Stomach (tissue), 9 donors: ENCODE results near the gene ILDR2. TPM values are rescaled to one million over a fixed set of nuclear protein-coding genes. Genes with fewer than 3 reads are reported as not detected.

Experiments
- DNase-seq, 2 donors: peaks; one replicate each; pipeline versions ENCODE4 v3.0.0 to v3.0.0-alpha.2; 2013 to 2019
- H3K27ac ChIP-seq, 5 donors: fragments of 200-600 bp in 4 of 5; sonication (generic) in 4 of 5; one replicate each; pipeline ENCODE4 v1.5.1; 2013 to 2019; ENCODE audit warnings: mild to moderate bottlenecking in 1 of 5, moderate library complexity in 1 of 5
- H3K27me3 ChIP-seq, 3 donors: fragments of 200-600 bp; sonication (generic); one replicate each; pipeline ENCODE4 v1.5.1; 2017 to 2019; ENCODE audit warnings: mixed run types in 1 of 3
- H3K36me3 ChIP-seq, 4 donors: fragments of 200-600 bp; sonication (generic); 1 replicate in 3 of 4; 2 replicates in 1 of 4; pipeline ENCODE4 v1.5.1; 2016 to 2019
- H3K4me1 ChIP-seq, 4 donors: fragments of 200-600 bp; sonication (generic); one replicate each; pipeline ENCODE4 v1.5.1; 2016 to 2019
- H3K4me3 ChIP-seq, 4 donors: fragments of 200-600 bp; sonication (generic) in 3 of 4; one replicate each; pipeline ENCODE4 v1.5.1; 2016 to 2019; ENCODE audit warnings: mild to moderate bottlenecking in 1 of 4
- H3K9me3 ChIP-seq, 4 donors: fragments of 200-600 bp; sonication (generic); one replicate each; pipeline ENCODE4 v1.5.1; 2016 to 2019
- CTCF ChIP-seq, 7 experiments: fragments of 450-650 bp in 4 of 7; fragments of 200-600 bp in 3 of 7; sonication (generic) in 3 of 7; IDR thresholded peaks; one replicate each; pipeline ENCODE4 v1.5.1; 2016 to 2019; ENCODE audit warnings: antibody characterized with exemption in 7 of 7, control low read depth in 2 of 7, mild to moderate bottlenecking in 1 of 7
- EP300 ChIP-seq: sonication (generic); formaldehyde crosslinking; IDR thresholded peaks from one replicate; pipeline ENCODE4 v1.6.1; 2017; ENCODE audit warnings: antibody characterized with exemption
- POLR2A ChIP-seq, 4 donors: fragments of 450-650 bp; IDR thresholded peaks; one replicate each; pipeline ENCODE4 v1.6.1; 2016; ENCODE audit warnings: antibody characterized with exemption in 4 of 4, control low read depth in 2 of 4, mild to moderate bottlenecking in 1 of 4, moderate library complexity in 1 of 4
- POLR2AphosphoS5 ChIP-seq, 3 donors: sonication (generic); formaldehyde crosslinking; IDR thresholded peaks; one replicate each; pipeline ENCODE4 v1.6.1; 2016; ENCODE audit warnings: antibody characterized with exemption in 3 of 3
- WGBS, 5 donors: extraction: QIAGEN DNeasy Blood & Tissue Kit in 3 of 5; methylation state at CpG; one replicate each; pipeline versions ENCODE4 v1.1.5 to v1.1.7; 2013 to 2018; 5-methylcytosine and 5-hydroxymethylcytosine counted together
- intact Hi-C: fragments of 100-400 bp; cut with DNase I; formaldehyde crosslinking; loops from one replicate; pipeline ENCODE4 v1.15.1; 2023; ENCODE audit warnings: low total_unique reads
- polyA plus RNA-seq, 3 donors: library from polyadenylated mRNA; stranded (reverse); fragments of 200-250 nt; gene quantifications; one replicate each; pipeline ENCODE4 v1.2.3, GENCODE V29; 2013
- total RNA-seq, 5 donors: library from RNA; depleted of rRNA; stranded (reverse); fragments of >200 nt; gene quantifications; one replicate each; pipeline versions ENCODE4 v1.1.0 to v1.2.3, GENCODE V29; 2014 to 2016
- donor health status: healthy with polysubstance abuse.
- donor health status: Bipolar disorder and iron deficiency.
- donor health status: healthy.

The ILDR2 gene
- total and polyA plus RNA-seq, 8 donors = under 0.01 to 0.92 (median 0.14) TPM; not detected in 2

- H3K4me3 ChIP-seq = no peak overlapping the region
- no peak for DNase-seq
- no peaks in the 10 kb centered on the region for H3K9me3 ChIP-seq
- peaks cover 0 to 4% (median 0%) of the 10 kb centered on the region in 3 donors for H3K27me3 ChIP-seq
- intact Hi-C loops = no loop called here
- H3K4me1 ChIP-seq = no peaks in the 10 kb centered on the region
- H3K27ac ChIP-seq = no peak overlapping the region
- no peaks in the 10 kb centered on the region for H3K36me3 ChIP-seq
- 69 to 82% (median 80%) methylated on average over 8 of the region's 8 CpGs for WGBS, 5 donors
- TF ChIP-seq POLR2A (IDR thresholded peaks at IDR 0.05) (no peak), CTCF (IDR thresholded peaks at IDR 0.05) (no peak), EP300 (no peak), POLR2AphosphoS5 (IDR thresholded peaks at IDR 0.05) (no peak)
Observed at GRCh38 chr1:167013108-167013929, 38.0 kb upstream of the ILDR2 start.

- no peak for TF ChIP-seq POLR2A (IDR thresholded peaks at IDR 0.05)
- no peak for TF ChIP-seq CTCF (IDR thresholded peaks at IDR 0.05)
- intact Hi-C loops = no loop called here
- no peaks in the 10 kb centered on the region for H3K9me3 ChIP-seq
Observed at GRCh38 chr1:167012570-167012969, 37.2 kb upstream of the ILDR2 start.

GRCh38 chr1:167011560-167012191 lies 36.3 kb upstream of the ILDR2 start:
- 86 to 93% (median 89%) methylated on average over 1 of the region's 1 CpG for WGBS, 5 donors

More at GRCh38 chr1:167012570-167012969, 37.2 kb upstream of the ILDR2 start:
- Histone ChIP-seq H3K27me3 (peaks cover 0 to 4% (median 0%) of the 10 kb centered on the region in 3 donors), H3K4me1 (no peaks in the 10 kb centered on the region), H3K27ac (no peak overlapping the region), H3K36me3 (no peaks in the 10 kb centered on the region), H3K4me3 (no peak overlapping the region)
- 75 to 87% (median 81%) methylated on average over 2 of the region's 2 CpGs for WGBS, 5 donors
- no peak for DNase-seq

More at GRCh38 chr1:167011560-167012191, 36.3 kb upstream of the ILDR2 start:
- intact Hi-C loops = no loop called here
- peaks cover 0 to 4% (median 0%) of the 10 kb centered on the region in 3 donors for H3K27me3 ChIP-seq
- H3K36me3 ChIP-seq = no peaks in the 10 kb centered on the region
- H3K27ac ChIP-seq = no peak overlapping the region
- H3K4me3 ChIP-seq = no peak overlapping the region
- TF ChIP-seq CTCF (IDR thresholded peaks at IDR 0.05) (no peak), POLR2A (IDR thresholded peaks at IDR 0.05) (no peak), POLR2AphosphoS5 (IDR thresholded peaks at IDR 0.05) (no peak), EP300 (no peak)
- DNase-seq = no peak
- H3K9me3 ChIP-seq = no peaks in the 10 kb centered on the region
- no peaks in the 10 kb centered on the region for H3K4me1 ChIP-seq
